ENCODE measurements around the gene GTPBP3.

GTPBP3 gene

GRCh38 chr19:17311455-17312188 lies 25.7 kb upstream of the GTPBP3 start:
- H4K20me1 ChIP-seq (ENCODE audit: low read depth, low read length): no peaks in the 10 kb centered on the region

GRCh38 chr19:17312189-17313113 lies 24.9 kb upstream of the GTPBP3 start:
- Histone ChIP-seq H3K27ac (ENCODE audit: low read depth, low read length) (no peak overlapping the region), H3K4me2 (ENCODE audit: low read depth, low read length, poor library complexity, severe bottlenecking) (no peak overlapping the region), H3K4me3 (ENCODE audit: insufficient read depth, low read length, poor library complexity, severe bottlenecking) (no peak overlapping the region), H2AFZ (ENCODE audit: low read depth, low read length, severe bottlenecking) (no peak overlapping the region), H3K9me2 (replicated peaks; ENCODE audit: insufficient read depth, low read length) (no peaks in the 10 kb centered on the region), H3K79me2 (ENCODE audit: insufficient read depth, low read length) (peaks cover 34% of the 10 kb centered on the region), H3F3A (ENCODE audit: insufficient read depth) (no peaks in the 10 kb centered on the region), H3K9me3 (ENCODE audit: insufficient read depth, low read length) (no peaks in the 10 kb centered on the region), H4K20me1 (ENCODE audit: low read depth, low read length) (no peaks in the 10 kb centered on the region), H3K36me3 (ENCODE audit: low read length) (no peaks in the 10 kb centered on the region), H3K27me3 (ENCODE audit: low read length) (no peaks in the 10 kb centered on the region), H3K9ac (ENCODE audit: low read length) (no peak overlapping the region)
- TF ChIP-seq CTCF (IDR thresholded peaks at IDR 0.05; ENCODE audit: insufficient read depth, low read length, poor library complexity, severe bottlenecking) (no peak), EZH2phosphoT487 (conservative IDR thresholded peaks at IDR 0.05; ENCODE audit: low read length) (no peak)

More at GRCh38 chr19:17311455-17312188, 25.7 kb upstream of the GTPBP3 start:
- Histone ChIP-seq H3K9me2 (replicated peaks; ENCODE audit: insufficient read depth, low read length) (no peaks in the 10 kb centered on the region), H3F3A (ENCODE audit: insufficient read depth) (no peaks in the 10 kb centered on the region), H3K9ac (ENCODE audit: low read length) (no peak overlapping the region), H3K4me3 (ENCODE audit: insufficient read depth, low read length, poor library complexity, severe bottlenecking) (no peak overlapping the region), H3K4me2 (ENCODE audit: low read depth, low read length, poor library complexity, severe bottlenecking) (no peak overlapping the region), H3K9me3 (ENCODE audit: insufficient read depth, low read length) (no peaks in the 10 kb centered on the region), H3K79me2 (ENCODE audit: insufficient read depth, low read length) (peaks cover 37% of the 10 kb centered on the region), H3K36me3 (ENCODE audit: low read length) (no peaks in the 10 kb centered on the region), H3K27ac (ENCODE audit: low read depth, low read length) (no peak overlapping the region), H2AFZ (ENCODE audit: low read depth, low read length, severe bottlenecking) (no peak overlapping the region), H3K27me3 (ENCODE audit: low read length) (no peaks in the 10 kb centered on the region)
- TF ChIP-seq CTCF (IDR thresholded peaks at IDR 0.05; ENCODE audit: insufficient read depth, low read length, poor library complexity, severe bottlenecking) (no peak), EZH2phosphoT487 (conservative IDR thresholded peaks at IDR 0.05; ENCODE audit: low read length) (no peak)

GRCh38 chr19:17314007-17314593 lies 23.3 kb upstream of the GTPBP3 start:
- Histone ChIP-seq H4K20me1 (ENCODE audit: low read depth, low read length) (no peaks in the 10 kb centered on the region), H3K4me3 (ENCODE audit: insufficient read depth, low read length, poor library complexity, severe bottlenecking) (no peak overlapping the region), H3K27ac (ENCODE audit: low read depth, low read length) (no peak overlapping the region), H3F3A (ENCODE audit: insufficient read depth) (no peaks in the 10 kb centered on the region), H2AFZ (ENCODE audit: low read depth, low read length, severe bottlenecking) (no peak overlapping the region), H3K36me3 (ENCODE audit: low read length) (no peaks in the 10 kb centered on the region), H3K79me2 (ENCODE audit: insufficient read depth, low read length) (peaks cover 34% of the 10 kb centered on the region), H3K27me3 (ENCODE audit: low read length) (no peaks in the 10 kb centered on the region), H3K9me2 (replicated peaks; ENCODE audit: insufficient read depth, low read length) (no peaks in the 10 kb centered on the region), H3K4me2 (ENCODE audit: low read depth, low read length, poor library complexity, severe bottlenecking) (no peak overlapping the region), H3K9me3 (ENCODE audit: insufficient read depth, low read length) (no peaks in the 10 kb centered on the region), H3K9ac (ENCODE audit: low read length) (no peak overlapping the region)
- no peak for TF ChIP-seq CTCF (IDR thresholded peaks at IDR 0.05; ENCODE audit: insufficient read depth, low read length, poor library complexity, severe bottlenecking)
- TF ChIP-seq EZH2phosphoT487 (conservative IDR thresholded peaks at IDR 0.05; ENCODE audit: low read length): no peak

Data from SU-DHL-6 (cell line).